ENCODE data around the gene ATP1A2. TPM values are rescaled to one million over a fixed set of nuclear protein-coding genes. Genes with fewer than 3 reads are reported as not detected.

ATP1A2 gene
- total and polyA plus RNA-seq, 4 donors: 1.1 to 7.9 (median 3.1) TPM

DNA sequence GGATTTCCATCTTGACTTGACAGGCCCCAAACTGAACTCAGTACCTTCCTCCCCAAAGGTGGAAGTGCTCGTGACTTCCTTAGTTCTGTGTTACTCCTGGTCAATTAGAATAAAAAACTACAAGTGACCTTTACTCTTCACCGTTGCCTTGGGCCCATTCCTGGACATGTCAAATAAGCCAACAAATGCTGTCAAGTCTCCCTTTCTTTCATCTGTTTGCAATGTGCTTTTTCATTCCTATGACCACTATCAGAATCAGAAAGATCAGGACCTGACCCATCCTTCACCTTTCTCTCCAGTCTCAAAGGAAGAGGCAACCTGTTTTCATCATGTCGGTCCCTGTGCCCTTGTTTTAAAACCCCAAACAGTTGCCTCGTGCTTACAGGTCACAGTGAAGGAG lies 40.7 kb upstream of the ATP1A2 start:
- H3K9ac ChIP-seq (ENCODE audit: insufficient read depth in 1 of 2, low read length in 2 of 2): no peak overlapping the region
- H3K27ac ChIP-seq (ENCODE audit: low read depth in 1 of 2, low read length in 1 of 2): no peak overlapping the region
- DNase-seq (no peak), ATAC-seq (ENCODE audit: insufficient read depth, low FRiP score) (no peak)
- peaks cover 0 to 48% (median 20%) of the 10 kb centered on the region in 3 donors for H3K27me3 ChIP-seq (ENCODE audit: control insufficient read depth in 3 of 3, insufficient read depth in 3 of 3, low read length in 2 of 3)
- 59 to 77% methylated on average over 4 of the region's 4 CpGs for WGBS, 2 donors
- H3K36me3 ChIP-seq (ENCODE audit: control insufficient read depth in 4 of 4, insufficient read depth in 4 of 4, low read length in 4 of 4): no peaks in the 10 kb centered on the region
- no peak overlapping the region for H3K4me3 ChIP-seq
- TF ChIP-seq, protein P1, sequence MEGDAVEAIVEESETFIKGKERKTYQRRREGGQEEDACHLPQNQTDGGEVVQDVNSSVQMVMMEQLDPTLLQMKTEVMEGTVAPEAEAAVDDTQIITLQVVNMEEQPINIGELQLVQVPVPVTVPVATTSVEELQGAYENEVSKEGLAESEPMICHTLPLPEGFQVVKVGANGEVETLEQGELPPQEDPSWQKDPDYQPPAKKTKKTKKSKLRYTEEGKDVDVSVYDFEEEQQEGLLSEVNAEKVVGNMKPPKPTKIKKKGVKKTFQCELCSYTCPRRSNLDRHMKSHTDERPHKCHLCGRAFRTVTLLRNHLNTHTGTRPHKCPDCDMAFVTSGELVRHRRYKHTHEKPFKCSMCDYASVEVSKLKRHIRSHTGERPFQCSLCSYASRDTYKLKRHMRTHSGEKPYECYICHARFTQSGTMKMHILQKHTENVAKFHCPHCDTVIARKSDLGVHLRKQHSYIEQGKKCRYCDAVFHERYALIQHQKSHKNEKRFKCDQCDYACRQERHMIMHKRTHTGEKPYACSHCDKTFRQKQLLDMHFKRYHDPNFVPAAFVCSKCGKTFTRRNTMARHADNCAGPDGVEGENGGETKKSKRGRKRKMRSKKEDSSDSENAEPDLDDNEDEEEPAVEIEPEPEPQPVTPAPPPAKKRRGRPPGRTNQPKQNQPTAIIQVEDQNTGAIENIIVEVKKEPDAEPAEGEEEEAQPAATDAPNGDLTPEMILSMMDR (IDR thresholded peaks at IDR 0.05; ENCODE audit: control extremely low read depth, extremely low read depth): no peak
- H3K9me3 ChIP-seq (ENCODE audit: control insufficient read depth in 4 of 4, insufficient read depth in 3 of 4, low read length in 3 of 4): no peaks in the 10 kb centered on the region
- H3K4me1 ChIP-seq (ENCODE audit: control insufficient read depth in 5 of 5, insufficient read depth in 5 of 5, low read length in 5 of 5): peaks cover 0 to 4% (median 0%) of the 10 kb centered on the region in 5 donors

DNA sequence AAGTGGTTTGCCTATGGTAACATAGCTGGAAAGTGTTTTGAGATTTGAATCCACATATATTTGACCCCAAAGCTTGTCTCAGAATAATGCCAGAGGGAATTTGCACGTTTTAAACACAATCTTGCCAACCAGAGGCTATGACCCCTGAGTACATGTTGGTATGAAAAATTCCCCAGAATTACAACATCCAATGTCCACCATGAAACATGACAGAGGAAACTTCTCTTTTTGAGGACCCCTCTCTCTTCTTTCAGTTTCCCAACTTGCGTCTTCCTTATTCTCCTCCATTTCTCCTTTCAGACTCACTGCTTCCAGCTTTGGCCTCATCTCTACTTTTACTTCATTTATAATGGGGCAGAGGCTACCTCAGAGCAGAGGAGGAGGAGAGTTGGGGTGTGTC lies 39.7 kb upstream of the ATP1A2 start:
- Histone ChIP-seq H3K27me3 (ENCODE audit: control insufficient read depth in 3 of 3, insufficient read depth in 3 of 3, low read length in 2 of 3) (peaks cover 0 to 58% (median 29%) of the 10 kb centered on the region in 3 donors), H3K27ac (ENCODE audit: low read depth in 1 of 2, low read length in 1 of 2) (no peak overlapping the region)

DNA sequence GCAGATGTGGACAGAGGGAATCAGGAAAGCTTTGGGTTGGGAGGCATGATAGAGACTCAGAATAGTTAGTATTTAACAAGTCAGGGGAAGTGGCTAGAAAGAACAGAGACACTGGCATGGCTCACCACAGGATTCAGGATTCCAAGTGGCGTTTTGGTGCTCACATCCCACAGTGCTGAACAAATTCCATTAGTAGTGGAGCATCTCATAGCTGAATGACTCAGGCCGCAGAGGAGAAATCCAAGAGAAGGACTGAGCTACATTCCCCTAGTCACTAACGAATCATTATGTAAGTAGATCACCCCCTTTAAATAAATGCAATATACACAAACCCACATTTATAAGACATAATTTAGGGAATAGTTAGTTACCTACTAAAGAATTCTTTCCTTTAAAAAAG lies 39.3 kb upstream of the ATP1A2 start:
- Histone ChIP-seq H3K27ac (ENCODE audit: low read depth in 1 of 2, low read length in 1 of 2) (no peak overlapping the region), H3K9me3 (ENCODE audit: control insufficient read depth in 4 of 4, insufficient read depth in 3 of 4, low read length in 3 of 4) (no peaks in the 10 kb centered on the region), H3K4me3 (no peak overlapping the region), H3K36me3 (ENCODE audit: control insufficient read depth in 4 of 4, insufficient read depth in 4 of 4, low read length in 4 of 4) (no peaks in the 10 kb centered on the region), H3K4me1 (ENCODE audit: control insufficient read depth in 5 of 5, insufficient read depth in 5 of 5, low read length in 5 of 5) (no peaks in the 10 kb centered on the region), H3K9ac (ENCODE audit: insufficient read depth in 1 of 2, low read length in 2 of 2) (no peak overlapping the region), H3K27me3 (ENCODE audit: control insufficient read depth in 3 of 3, insufficient read depth in 3 of 3, low read length in 2 of 3) (peaks cover 0 to 59% (median 30%) of the 10 kb centered on the region in 3 donors)
- TF ChIP-seq, protein P1 (IDR thresholded peaks at IDR 0.05; ENCODE audit: control extremely low read depth, extremely low read depth): no peak
- DNase-seq: no peak
- 84 to 87% methylated on average over 3 of the region's 3 CpGs for WGBS, 2 donors
- ATAC-seq (ENCODE audit: insufficient read depth, low FRiP score): no peak

More for the DNA sequence above, 39.7 kb upstream of the ATP1A2 start:
- Histone ChIP-seq H3K4me3 (no peak overlapping the region), H3K36me3 (ENCODE audit: control insufficient read depth in 4 of 4, insufficient read depth in 4 of 4, low read length in 4 of 4) (no peaks in the 10 kb centered on the region), H3K4me1 (ENCODE audit: control insufficient read depth in 5 of 5, insufficient read depth in 5 of 5, low read length in 5 of 5) (no peaks in the 10 kb centered on the region), H3K9ac (ENCODE audit: insufficient read depth in 1 of 2, low read length in 2 of 2) (no peak overlapping the region), H3K9me3 (ENCODE audit: control insufficient read depth in 4 of 4, insufficient read depth in 3 of 4, low read length in 3 of 4) (no peaks in the 10 kb centered on the region)
- ATAC-seq (ENCODE audit: insufficient read depth, low FRiP score) (no peak), DNase-seq (no peak)
- TF ChIP-seq, protein P1 (IDR thresholded peaks at IDR 0.05; ENCODE audit: control extremely low read depth, extremely low read depth): no peak
- 26 to 44% methylated on average over 2 of the region's 2 CpGs for WGBS, 2 donors

DNA sequence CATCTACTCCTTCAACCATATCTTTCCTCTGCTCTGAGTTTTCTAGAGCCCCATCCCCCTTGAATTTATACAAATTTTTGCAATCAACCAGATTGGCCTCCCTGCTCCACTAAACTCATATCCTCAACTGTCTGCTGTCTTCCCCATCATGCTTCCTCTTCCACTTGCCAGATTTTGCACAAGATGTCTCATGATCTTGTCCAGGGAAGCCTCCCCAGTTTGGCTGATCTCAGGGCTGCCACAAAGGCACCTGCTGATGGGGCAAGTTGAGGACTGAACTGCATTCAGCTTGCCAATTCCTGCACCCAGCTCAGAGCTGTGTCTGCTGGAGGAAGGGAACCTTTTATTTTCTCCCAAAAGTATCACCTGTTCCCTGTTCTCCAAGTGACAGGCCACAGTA lies 38.1 kb upstream of the ATP1A2 start:
- Histone ChIP-seq H3K36me3 (ENCODE audit: control insufficient read depth in 4 of 4, insufficient read depth in 4 of 4, low read length in 4 of 4) (no peaks in the 10 kb centered on the region), H3K27me3 (ENCODE audit: control insufficient read depth in 3 of 3, insufficient read depth in 3 of 3, low read length in 2 of 3) (peaks cover 0 to 61% (median 34%) of the 10 kb centered on the region in 3 donors), H3K9ac (ENCODE audit: insufficient read depth in 1 of 2, low read length in 2 of 2) (no peak overlapping the region), H3K27ac (ENCODE audit: low read depth in 1 of 2, low read length in 1 of 2) (no peak overlapping the region), H3K9me3 (ENCODE audit: control insufficient read depth in 4 of 4, insufficient read depth in 3 of 4, low read length in 3 of 4) (no peaks in the 10 kb centered on the region), H3K4me1 (ENCODE audit: control insufficient read depth in 5 of 5, insufficient read depth in 5 of 5, low read length in 5 of 5) (no peaks in the 10 kb centered on the region), H3K4me3 (no peak overlapping the region)
- TF ChIP-seq, protein P1 (IDR thresholded peaks at IDR 0.05; ENCODE audit: control extremely low read depth, extremely low read depth): no peak
- DNase-seq (no peak), ATAC-seq (ENCODE audit: insufficient read depth, low FRiP score) (no peak)

Measured in lung (tissue), 12 donors.